CD4-positive, alpha-beta T cell treated with Interleukin-10 for 1 hour (primary cell): ENCODE results near the gene CLPTM1L.

ENCODE experiments used
- DNase-seq: peaks from one replicate; pipeline ENCODE4 v3.0.0-alpha.2; 2020

Gene CLPTM1L

GRCh38 chr5:1344975-1345838 is at the start of gene CLPTM1L:
TSS of gene CLPTM1L (minus strand) at chr5:1345099. CDS start at chr5:1344841, 258 bp downstream.
- peak; percentile 90 for DNase-seq

DNA sequence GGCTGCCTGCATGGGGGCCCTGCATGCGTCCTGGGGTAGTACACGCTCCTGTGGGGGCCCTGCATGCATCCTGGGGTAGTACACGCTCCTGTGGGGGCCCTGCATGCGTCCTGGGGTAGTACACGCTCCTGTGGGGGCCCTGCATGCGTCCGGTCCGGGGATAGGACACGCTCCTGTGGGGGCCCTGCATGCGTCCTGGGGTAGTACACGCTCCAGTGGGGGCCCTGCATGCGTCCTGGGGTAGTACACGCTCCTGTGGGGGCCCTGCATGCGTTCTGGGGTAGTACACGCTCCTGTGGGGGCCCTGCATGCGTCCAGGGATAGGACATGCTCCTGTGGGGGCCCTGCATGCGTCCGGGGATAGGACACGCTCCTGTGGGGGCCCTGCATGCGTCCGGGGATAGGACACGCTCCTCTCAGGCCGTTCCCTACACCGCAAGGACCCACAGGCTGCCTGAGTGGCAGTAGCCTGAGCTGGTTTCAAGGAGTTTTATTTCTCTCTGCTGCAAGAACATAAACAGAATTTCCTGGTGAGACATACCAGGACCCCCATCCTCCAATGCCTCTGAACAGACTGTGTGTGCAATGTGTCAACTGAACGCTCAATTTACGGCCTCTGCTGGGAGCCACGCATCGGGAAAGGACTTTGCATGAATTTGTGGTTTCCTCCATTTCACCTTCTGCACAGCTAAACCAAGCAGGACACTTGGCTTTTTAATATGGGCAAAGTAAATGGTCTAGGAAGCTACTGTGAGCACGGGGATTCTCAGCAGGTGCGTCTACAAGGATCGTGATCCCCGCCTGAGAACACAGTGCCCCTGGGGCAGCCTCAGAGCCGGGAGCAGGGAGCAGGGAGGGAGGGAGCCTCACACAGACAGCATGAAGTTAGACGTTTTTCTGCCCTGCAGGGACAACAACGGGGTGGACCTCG is 48.9 kb upstream of the CLPTM1L start:
- DNase-seq: no peak

- DNase-seq: no peak
Observed at GRCh38 chr5:1392801-1393565, 48.1 kb upstream of the CLPTM1L start.

DNA sequence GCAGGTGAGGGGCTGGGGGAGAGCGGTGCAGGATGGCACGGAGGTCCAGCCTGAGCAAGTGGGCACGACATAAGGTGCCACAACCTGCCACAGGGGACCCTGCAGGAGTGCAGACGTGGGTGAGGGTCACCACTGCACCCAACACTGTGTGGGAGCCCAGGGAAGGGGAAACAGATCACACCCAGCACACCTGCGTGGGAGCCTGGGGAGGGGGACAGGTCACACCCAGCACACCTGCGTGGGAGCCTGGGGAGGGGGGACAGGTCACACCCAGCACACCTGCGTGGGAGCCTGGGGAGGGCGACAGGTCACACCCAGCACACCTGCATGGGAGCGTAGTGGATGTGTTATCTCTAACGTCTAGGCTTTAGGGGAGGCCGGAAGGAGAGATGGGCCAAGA is 47.4 kb upstream of the CLPTM1L start:
- DNase-seq: no peak

- no peak for DNase-seq
Observed at GRCh38 chr5:1391691-1392090, 46.8 kb upstream of the CLPTM1L start.

DNA sequence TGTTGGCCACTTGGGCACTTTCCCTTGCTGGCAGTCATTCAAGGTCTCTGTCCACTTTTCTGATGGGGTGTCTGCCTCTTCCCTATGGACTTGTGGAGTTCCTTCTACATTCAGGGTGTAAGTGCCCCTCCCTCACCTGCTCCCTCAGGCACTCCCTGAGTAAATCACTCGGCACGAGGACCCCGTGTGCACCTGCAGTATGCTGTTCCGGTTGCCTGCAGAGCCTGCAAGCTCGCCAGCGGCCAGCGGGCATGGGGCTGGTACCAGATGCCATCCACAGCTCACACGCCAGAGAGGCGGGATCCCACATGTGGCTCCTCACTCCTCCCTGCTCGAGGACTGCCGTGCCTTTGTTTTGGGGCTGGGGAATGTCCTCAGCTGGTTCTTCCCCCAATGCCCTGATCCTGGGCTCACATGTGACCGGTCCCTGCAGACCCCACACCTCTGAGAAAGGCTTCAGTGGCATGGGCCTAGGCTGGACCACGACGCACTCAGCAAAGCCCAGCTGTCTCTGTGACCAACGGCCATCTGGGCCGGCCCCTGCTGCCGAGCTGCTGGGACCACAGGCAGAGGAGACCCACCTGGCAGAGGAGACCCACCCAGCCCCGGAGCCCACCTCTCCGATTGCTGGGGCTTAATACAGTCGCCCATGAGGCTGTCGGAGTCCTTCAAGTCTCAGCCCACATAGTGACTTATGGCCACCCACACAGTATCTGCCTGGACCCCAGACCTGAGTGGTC is 46.1 kb upstream of the CLPTM1L start:
- DNase-seq: no peak

- no peak for DNase-seq
Observed at GRCh38 chr5:1390333-1390732, 45.4 kb upstream of the CLPTM1L start.

GRCh38 chr5:1388383-1388967 is 43.6 kb upstream of the CLPTM1L start:
- DNase-seq: no peak

GRCh38 chr5:1387876-1388275 is 43.0 kb upstream of the CLPTM1L start:
- DNase-seq: no peak

DNA sequence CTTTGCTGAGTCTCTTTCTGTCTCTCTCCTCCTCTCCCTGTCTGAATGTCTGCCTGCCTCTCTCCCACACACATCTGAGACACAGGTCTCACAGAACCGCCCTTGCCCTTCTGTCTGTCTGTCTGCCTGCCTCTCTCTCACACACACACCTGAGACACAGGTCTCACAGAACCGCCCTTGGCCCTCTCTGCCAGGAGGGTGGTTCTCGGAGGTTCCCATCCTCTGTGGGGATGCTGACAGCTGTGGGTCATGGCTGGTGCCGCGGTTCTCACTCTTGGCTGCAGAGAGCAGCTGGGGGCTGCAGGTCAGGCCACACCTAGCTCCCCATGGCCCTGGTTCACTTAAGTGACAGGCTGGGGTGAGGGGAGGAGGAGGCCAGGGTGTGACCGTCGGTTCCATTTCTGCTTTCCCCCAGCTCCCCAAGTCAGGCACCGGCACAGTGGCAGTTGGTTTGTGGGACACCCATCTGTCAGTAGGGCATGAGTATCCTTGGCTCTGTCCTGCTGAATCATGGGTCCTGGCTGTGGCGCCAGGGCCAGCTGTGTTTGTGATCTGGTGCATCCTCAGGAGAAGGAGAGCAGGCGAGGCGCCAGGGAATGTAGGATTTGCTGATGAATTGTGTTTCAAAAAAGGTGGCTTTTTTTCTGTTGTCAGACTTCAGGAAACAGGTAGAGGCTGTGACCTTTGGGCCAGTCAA is 42.3 kb upstream of the CLPTM1L start:
- no peak for DNase-seq

DNA sequence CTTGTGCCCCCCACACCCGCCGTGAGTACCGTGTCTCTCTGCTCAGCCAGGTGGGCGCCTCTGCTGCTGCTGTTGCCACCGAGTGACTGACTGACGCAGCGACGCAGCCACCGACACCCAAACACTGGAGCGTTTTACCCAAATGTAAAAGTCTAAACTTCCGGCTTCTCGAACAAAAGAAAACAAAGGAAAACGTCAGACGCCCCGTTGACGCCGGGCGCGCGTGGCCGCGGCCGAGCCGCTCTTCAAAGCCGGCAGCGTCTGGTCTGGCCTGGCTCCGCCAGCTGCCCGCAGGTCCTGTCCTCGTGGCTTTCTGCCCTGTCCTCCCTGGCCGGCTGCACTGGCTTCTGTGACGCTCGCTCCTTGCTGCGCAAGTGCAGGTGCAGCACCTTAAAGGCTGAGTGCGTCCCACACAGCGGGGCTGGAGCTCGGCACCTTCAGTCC is 41.4 kb upstream of the CLPTM1L start:
- DNase-seq: peak; percentile 81

GRCh38 chr5:1385395-1386273 is 40.7 kb upstream of the CLPTM1L start:
- peak; percentile 86 for DNase-seq

- DNase-seq: no peak
Observed at GRCh38 chr5:1384521-1384920, 39.6 kb upstream of the CLPTM1L start.

DNA sequence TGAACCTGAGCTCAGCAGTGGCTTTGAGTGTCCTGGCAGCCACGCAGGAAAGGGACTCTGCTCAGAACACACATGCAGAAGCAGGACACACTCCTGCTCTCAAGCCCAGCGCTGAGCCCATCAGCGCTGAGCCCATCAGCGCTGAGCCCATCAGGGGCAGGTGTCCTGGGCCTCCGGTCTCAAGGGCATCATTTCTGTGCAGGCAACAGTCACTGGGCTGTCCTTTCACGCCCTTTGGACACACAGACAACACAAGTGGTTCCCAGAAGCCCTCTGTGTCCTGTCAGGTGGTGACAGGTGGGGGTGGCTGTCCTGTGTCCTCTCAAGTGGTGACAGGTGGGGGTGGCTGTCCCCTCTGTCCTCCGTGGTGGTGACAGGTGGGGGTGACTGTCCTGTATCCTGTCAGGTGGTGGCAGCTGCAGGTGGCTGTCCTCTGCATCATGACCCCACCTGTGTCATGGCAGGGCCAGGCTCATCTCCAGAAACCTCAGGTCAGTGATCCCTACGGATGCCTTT is 39.0 kb upstream of the CLPTM1L start:
- no peak for DNase-seq

DNA sequence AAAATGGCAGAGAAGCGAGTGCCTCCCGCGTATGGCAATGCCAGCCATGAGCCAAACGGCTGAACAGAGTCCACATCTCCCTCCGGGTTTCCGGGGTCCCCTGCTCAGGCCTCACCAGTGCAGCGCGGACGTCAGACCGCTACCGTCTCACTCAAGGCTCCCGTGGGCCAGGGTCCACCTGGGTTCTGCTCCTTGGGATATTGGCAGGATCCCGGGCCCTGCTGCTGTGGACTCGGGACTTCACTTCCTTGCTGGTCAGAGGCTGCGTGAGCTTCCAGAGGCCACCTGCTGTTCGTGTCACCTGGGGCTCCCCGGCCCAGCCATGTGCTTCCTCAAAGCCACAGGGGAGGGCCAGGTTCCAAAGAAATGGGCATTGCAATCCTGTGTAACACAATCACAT is 38.4 kb upstream of the CLPTM1L start:
- no peak for DNase-seq

- no peak for DNase-seq
Observed at GRCh38 chr5:1382248-1382700, 37.4 kb upstream of the CLPTM1L start.

- no peak for DNase-seq
Observed at GRCh38 chr5:1381370-1382247, 36.7 kb upstream of the CLPTM1L start.

DNA sequence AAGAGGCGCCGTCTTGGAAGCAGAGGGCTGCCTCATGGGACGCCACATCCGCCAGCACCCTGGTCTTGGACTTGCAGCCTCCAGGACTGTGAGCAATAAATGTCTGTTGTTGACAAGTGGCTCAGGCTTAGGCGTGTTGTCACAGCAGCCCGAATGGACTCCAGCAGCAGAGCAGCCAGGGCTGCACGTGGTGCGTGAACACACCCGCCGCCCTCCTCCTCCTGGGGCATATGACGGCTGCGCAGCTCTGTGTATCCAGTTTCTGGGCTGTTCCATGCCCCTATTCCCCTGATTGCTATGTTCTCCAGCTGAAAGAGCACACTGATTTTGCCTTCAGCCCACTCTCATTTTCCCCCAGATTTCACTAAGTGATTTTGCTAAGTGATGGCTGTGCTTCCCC is 36.0 kb upstream of the CLPTM1L start:
- DNase-seq: no peak
